Measurements from ENCODE around the gene PPP2R5C. TPM values are rescaled to one million over a fixed set of nuclear protein-coding genes. Genes with fewer than 3 reads are reported as not detected.

Gene PPP2R5C
- total RNA-seq, 1 experiment from 2014 or later: 89.9 TPM

GRCh38 chr14:101899263-101899662, 137.8 kb downstream of the PPP2R5C start (continued):
- TF ChIP-seq, protein P1, sequence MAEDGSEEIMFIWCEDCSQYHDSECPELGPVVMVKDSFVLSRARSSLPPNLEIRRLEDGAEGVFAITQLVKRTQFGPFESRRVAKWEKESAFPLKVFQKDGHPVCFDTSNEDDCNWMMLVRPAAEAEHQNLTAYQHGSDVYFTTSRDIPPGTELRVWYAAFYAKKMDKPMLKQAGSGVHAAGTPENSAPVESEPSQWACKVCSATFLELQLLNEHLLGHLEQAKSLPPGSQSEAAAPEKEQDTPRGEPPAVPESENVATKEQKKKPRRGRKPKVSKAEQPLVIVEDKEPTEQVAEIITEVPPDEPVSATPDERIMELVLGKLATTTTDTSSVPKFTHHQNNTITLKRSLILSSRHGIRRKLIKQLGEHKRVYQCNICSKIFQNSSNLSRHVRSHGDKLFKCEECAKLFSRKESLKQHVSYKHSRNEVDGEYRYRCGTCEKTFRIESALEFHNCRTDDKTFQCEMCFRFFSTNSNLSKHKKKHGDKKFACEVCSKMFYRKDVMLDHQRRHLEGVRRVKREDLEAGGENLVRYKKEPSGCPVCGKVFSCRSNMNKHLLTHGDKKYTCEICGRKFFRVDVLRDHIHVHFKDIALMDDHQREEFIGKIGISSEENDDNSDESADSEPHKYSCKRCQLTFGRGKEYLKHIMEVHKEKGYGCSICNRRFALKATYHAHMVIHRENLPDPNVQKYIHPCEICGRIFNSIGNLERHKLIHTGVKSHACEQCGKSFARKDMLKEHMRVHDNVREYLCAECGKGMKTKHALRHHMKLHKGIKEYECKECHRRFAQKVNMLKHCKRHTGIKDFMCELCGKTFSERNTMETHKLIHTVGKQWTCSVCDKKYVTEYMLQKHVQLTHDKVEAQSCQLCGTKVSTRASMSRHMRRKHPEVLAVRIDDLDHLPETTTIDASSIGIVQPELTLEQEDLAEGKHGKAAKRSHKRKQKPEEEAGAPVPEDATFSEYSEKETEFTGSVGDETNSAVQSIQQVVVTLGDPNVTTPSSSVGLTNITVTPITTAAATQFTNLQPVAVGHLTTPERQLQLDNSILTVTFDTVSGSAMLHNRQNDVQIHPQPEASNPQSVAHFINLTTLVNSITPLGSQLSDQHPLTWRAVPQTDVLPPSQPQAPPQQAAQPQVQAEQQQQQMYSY (CRISPR knock-in tag; IDR thresholded peaks at IDR 0.05): no peak
- TF ChIP-seq SOX15 (CRISPR knock-in tag; IDR thresholded peaks at IDR 0.05) (no peak), SP1 (CRISPR knock-in tag; conservative IDR thresholded peaks at IDR 0.05) (no peak), GTF2I (CRISPR knock-in tag; conservative IDR thresholded peaks at IDR 0.05) (no peak), PREB (CRISPR knock-in tag; IDR thresholded peaks at IDR 0.05; ENCODE audit: borderline replicate concordance) (no peak), SMAD3 (CRISPR knock-in tag; IDR thresholded peaks at IDR 0.05; ENCODE audit: borderline replicate concordance) (no peak), NR1H2 (CRISPR knock-in tag; IDR thresholded peaks at IDR 0.05) (no peak)
- TF ChIP-seq, protein P2, sequence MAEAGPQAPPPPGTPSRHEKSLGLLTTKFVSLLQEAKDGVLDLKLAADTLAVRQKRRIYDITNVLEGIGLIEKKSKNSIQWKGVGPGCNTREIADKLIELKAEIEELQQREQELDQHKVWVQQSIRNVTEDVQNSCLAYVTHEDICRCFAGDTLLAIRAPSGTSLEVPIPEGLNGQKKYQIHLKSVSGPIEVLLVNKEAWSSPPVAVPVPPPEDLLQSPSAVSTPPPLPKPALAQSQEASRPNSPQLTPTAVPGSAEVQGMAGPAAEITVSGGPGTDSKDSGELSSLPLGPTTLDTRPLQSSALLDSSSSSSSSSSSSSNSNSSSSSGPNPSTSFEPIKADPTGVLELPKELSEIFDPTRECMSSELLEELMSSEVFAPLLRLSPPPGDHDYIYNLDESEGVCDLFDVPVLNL (CRISPR knock-in tag; IDR thresholded peaks at IDR 0.05; ENCODE audit: borderline replicate concordance, low read depth): no peak
- TF ChIP-seq, protein P3, sequence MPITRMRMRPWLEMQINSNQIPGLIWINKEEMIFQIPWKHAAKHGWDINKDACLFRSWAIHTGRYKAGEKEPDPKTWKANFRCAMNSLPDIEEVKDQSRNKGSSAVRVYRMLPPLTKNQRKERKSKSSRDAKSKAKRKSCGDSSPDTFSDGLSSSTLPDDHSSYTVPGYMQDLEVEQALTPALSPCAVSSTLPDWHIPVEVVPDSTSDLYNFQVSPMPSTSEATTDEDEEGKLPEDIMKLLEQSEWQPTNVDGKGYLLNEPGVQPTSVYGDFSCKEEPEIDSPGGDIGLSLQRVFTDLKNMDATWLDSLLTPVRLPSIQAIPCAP (CRISPR knock-in tag; IDR thresholded peaks at IDR 0.05): no peak

DNA sequence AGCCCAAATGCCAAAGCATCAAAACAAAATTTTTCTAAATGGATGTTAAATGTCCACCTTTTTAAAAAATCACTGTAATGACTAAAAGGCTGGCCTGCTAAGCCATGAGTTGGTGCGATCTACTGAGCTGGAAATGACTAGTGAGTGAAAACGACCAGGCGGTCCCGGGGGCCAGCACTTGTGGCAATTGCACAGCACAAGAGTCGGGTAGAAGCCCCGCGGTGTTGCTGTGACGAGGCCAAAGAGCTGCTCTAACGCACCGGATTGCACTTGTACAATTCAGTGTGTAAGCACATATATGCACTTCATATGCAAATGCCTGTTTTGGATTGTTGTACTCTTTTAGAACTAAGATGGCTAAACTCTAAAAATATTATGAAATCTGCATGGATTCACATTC, 138.7 kb downstream of the PPP2R5C start:
- H3K36me3 Mint-ChIP-seq: peaks cover 62% of the 10 kb centered on the region

GRCh38 chr14:101903111-101903561, 141.6 kb downstream of the PPP2R5C start:
- peaks cover 52% of the 10 kb centered on the region for H3K36me3 Mint-ChIP-seq
- CTCF ChIA-PET: no interaction called here
- H3K9me3 Mint-ChIP-seq: no peaks in the 10 kb centered on the region
- DNase-seq (ENCODE audit: low spot score) (no peak), ATAC-seq (no peak)
- H3K27ac Mint-ChIP-seq: peak overlapping the region; percentile 41; the same call in 1 of the 2 replicates
- H3K4me1 Mint-ChIP-seq: no peaks in the 10 kb centered on the region
- H3K4me3 Mint-ChIP-seq: no peak overlapping the region
- H3K27me3 Mint-ChIP-seq (ENCODE audit: low read depth): no peaks in the 10 kb centered on the region
- POLR2A ChIA-PET: no interaction called here
- TF ChIP-seq MXD4 (CRISPR knock-in tag; IDR thresholded peaks at IDR 0.05; ENCODE audit: borderline replicate concordance) (no peak), USF2 (CRISPR knock-in tag; IDR thresholded peaks at IDR 0.05) (no peak), CREB1 (CRISPR knock-in tag; IDR thresholded peaks at IDR 0.05) (no peak), NFE2L1 (CRISPR knock-in tag; IDR thresholded peaks at IDR 0.05) (no peak), ZNF396 (CRISPR knock-in tag; IDR thresholded peaks at IDR 0.05; ENCODE audit: borderline replicate concordance) (no peak), KAT7 (CRISPR knock-in tag; IDR thresholded peaks at IDR 0.05; ENCODE audit: borderline replicate concordance) (no peak), CREM (CRISPR knock-in tag; IDR thresholded peaks at IDR 0.05) (no peak)
- TF ChIP-seq, protein P4, sequence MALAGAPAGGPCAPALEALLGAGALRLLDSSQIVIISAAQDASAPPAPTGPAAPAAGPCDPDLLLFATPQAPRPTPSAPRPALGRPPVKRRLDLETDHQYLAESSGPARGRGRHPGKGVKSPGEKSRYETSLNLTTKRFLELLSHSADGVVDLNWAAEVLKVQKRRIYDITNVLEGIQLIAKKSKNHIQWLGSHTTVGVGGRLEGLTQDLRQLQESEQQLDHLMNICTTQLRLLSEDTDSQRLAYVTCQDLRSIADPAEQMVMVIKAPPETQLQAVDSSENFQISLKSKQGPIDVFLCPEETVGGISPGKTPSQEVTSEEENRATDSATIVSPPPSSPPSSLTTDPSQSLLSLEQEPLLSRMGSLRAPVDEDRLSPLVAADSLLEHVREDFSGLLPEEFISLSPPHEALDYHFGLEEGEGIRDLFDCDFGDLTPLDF (CRISPR knock-in tag; IDR thresholded peaks at IDR 0.05): no peak
- TF ChIP-seq, protein P5, sequence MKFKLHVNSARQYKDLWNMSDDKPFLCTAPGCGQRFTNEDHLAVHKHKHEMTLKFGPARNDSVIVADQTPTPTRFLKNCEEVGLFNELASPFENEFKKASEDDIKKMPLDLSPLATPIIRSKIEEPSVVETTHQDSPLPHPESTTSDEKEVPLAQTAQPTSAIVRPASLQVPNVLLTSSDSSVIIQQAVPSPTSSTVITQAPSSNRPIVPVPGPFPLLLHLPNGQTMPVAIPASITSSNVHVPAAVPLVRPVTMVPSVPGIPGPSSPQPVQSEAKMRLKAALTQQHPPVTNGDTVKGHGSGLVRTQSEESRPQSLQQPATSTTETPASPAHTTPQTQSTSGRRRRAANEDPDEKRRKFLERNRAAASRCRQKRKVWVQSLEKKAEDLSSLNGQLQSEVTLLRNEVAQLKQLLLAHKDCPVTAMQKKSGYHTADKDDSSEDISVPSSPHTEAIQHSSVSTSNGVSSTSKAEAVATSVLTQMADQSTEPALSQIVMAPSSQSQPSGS (CRISPR knock-in tag; IDR thresholded peaks at IDR 0.05; ENCODE audit: borderline replicate concordance, low read depth): no peak
- TF ChIP-seq, protein P6, sequence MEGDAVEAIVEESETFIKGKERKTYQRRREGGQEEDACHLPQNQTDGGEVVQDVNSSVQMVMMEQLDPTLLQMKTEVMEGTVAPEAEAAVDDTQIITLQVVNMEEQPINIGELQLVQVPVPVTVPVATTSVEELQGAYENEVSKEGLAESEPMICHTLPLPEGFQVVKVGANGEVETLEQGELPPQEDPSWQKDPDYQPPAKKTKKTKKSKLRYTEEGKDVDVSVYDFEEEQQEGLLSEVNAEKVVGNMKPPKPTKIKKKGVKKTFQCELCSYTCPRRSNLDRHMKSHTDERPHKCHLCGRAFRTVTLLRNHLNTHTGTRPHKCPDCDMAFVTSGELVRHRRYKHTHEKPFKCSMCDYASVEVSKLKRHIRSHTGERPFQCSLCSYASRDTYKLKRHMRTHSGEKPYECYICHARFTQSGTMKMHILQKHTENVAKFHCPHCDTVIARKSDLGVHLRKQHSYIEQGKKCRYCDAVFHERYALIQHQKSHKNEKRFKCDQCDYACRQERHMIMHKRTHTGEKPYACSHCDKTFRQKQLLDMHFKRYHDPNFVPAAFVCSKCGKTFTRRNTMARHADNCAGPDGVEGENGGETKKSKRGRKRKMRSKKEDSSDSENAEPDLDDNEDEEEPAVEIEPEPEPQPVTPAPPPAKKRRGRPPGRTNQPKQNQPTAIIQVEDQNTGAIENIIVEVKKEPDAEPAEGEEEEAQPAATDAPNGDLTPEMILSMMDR (IDR thresholded peaks at IDR 0.05): no peak

More for the DNA sequence above, 138.7 kb downstream of the PPP2R5C start:
- ChIA-PET POLR2A (no interaction called here), CTCF (no interaction called here)
- no peak overlapping the region for H3K4me3 Mint-ChIP-seq
- H3K4me1 Mint-ChIP-seq: no peaks in the 10 kb centered on the region
- H3K9me3 Mint-ChIP-seq: no peaks in the 10 kb centered on the region
- no peak overlapping the region for H3K27ac Mint-ChIP-seq
- ATAC-seq (no peak), DNase-seq (ENCODE audit: low spot score) (no peak)
- TF ChIP-seq ZNF263 (CRISPR knock-in tag; IDR thresholded peaks at IDR 0.05; ENCODE audit: low read depth) (no peak), USF1 (CRISPR knock-in tag; IDR thresholded peaks at IDR 0.05) (no peak)
- no peaks in the 10 kb centered on the region for H3K27me3 Mint-ChIP-seq (ENCODE audit: low read depth)

All from WTC11 (cell line).